Muscle layer of duodenum (tissue), 2 donors: ENCODE measurements around the gene MCRIP2.

ENCODE experiments used
- H3K27ac ChIP-seq: one replicate; pipeline ENCODE4 v1.7.0; 2013; ENCODE audit warnings: mild to moderate bottlenecking, low read length
- H3K27me3 ChIP-seq: one replicate; pipeline ENCODE4 v1.7.0; 2013; ENCODE audit warnings: low read depth, mild to moderate bottlenecking, control low read depth, low read length
- H3K36me3 ChIP-seq, 2 donors: one replicate each; pipeline ENCODE4 v1.7.0; 2013; ENCODE audit warnings: low read length in 2 of 2, control low read depth in 1 of 2, mild to moderate bottlenecking in 1 of 2; ENCODE audit not compliant: insufficient read depth in 2 of 2, control insufficient read depth in 1 of 2
- H3K4me1 ChIP-seq, 2 donors: one replicate each; pipeline ENCODE4 v1.7.0; 2013; ENCODE audit warnings: low read length in 2 of 2, mild to moderate bottlenecking in 2 of 2, control low read depth in 1 of 2, moderate library complexity in 1 of 2; ENCODE audit not compliant: insufficient read depth in 2 of 2, control insufficient read depth in 1 of 2
- H3K4me3 ChIP-seq, 2 donors: one replicate each; pipeline ENCODE4 v1.7.0; 2013; ENCODE audit warnings: low read length in 2 of 2, low read depth in 1 of 2, mild to moderate bottlenecking in 1 of 2
- H3K9me3 ChIP-seq, 2 donors: one replicate each; pipeline ENCODE4 v1.7.0; 2013; ENCODE audit warnings: low read length in 2 of 2, control low read depth in 1 of 2, mild to moderate bottlenecking in 1 of 2; ENCODE audit not compliant: control insufficient read depth in 1 of 2
- donor health status: healthy.

MCRIP2 gene

GRCh38 chr16:681746-682427 lies 40.3 kb downstream of the MCRIP2 start:
- Histone ChIP-seq H3K4me1 (peaks cover 7 to 50% of the 10 kb centered on the region in 2 donors), H3K27ac (no peak overlapping the region), H3K27me3 (no peaks in the 10 kb centered on the region), H3K9me3 (no peaks in the 10 kb centered on the region), H3K4me3 (peak overlapping the region in 1 of 2 donors; percentile 85), H3K36me3 (peaks cover 5 to 27% of the 10 kb centered on the region in 2 donors)

- H3K27me3 ChIP-seq, result no peaks in the 10 kb centered on the region
- peaks cover 7 to 50% of the 10 kb centered on the region in 2 donors for H3K4me1 ChIP-seq
- no peak overlapping the region for H3K4me3 ChIP-seq
Measured at GRCh38 chr16:682493-683395, 41.1 kb downstream of the MCRIP2 start.

GRCh38 chr16:683396-684070 lies 41.9 kb downstream of the MCRIP2 start:
- H3K36me3 ChIP-seq, result peaks cover 5 to 36% of the 10 kb centered on the region in 2 donors
- H3K4me1 ChIP-seq, result peaks cover 7 to 51% of the 10 kb centered on the region in 2 donors
- no peaks in the 10 kb centered on the region for H3K9me3 ChIP-seq
- H3K27ac ChIP-seq, result no peak overlapping the region
- H3K27me3 ChIP-seq, result no peaks in the 10 kb centered on the region
- H3K4me3 ChIP-seq, result peak overlapping the region; percentile 33 to 82

More at GRCh38 chr16:682493-683395, 41.1 kb downstream of the MCRIP2 start:
- H3K36me3 ChIP-seq, result peaks cover 5 to 34% of the 10 kb centered on the region in 2 donors
- no peak overlapping the region for H3K27ac ChIP-seq
- no peaks in the 10 kb centered on the region for H3K9me3 ChIP-seq

- Histone ChIP-seq H3K4me1 (peaks cover 8 to 55% of the 10 kb centered on the region in 2 donors), H3K4me3 (peak within 1 kb of the TSS; percentile 48 to 82), H3K9me3 (no peaks in the 10 kb centered on the region), H3K27ac (no peak within 1 kb of the TSS), H3K27me3 (no peaks in the 10 kb centered on the region), H3K36me3 (peaks cover 5 to 36% of the 10 kb centered on the region in 2 donors)
Measured at GRCh38 chr16:684071-684794, 42.6 kb downstream of the MCRIP2 start, which contains the start of gene JMJD8. Gene JMJD8 (minus strand): TSS chr16:684334. CDS start chr16:684319, 15 bp downstream.

GRCh38 chr16:684961-685696 lies 43.5 kb downstream of the MCRIP2 start:
- Histone ChIP-seq H3K9me3 (no peaks in the 10 kb centered on the region), H3K27me3 (no peaks in the 10 kb centered on the region), H3K36me3 (peaks cover 5 to 36% of the 10 kb centered on the region in 2 donors), H3K27ac (no peak overlapping the region), H3K4me1 (peaks cover 14 to 59% of the 10 kb centered on the region in 2 donors), H3K4me3 (peak overlapping the region in 1 of 2 donors; percentile 82)

GRCh38 chr16:685967-686366 lies 44.3 kb downstream of the MCRIP2 start:
- Histone ChIP-seq H3K36me3 (peaks cover 5 to 36% of the 10 kb centered on the region in 2 donors), H3K4me1 (peaks cover 14 to 63% of the 10 kb centered on the region in 2 donors), H3K27me3 (no peaks in the 10 kb centered on the region)

GRCh38 chr16:686459-687260 lies 45.0 kb downstream of the MCRIP2 start:
- Histone ChIP-seq H3K27me3 (no peaks in the 10 kb centered on the region), H3K4me1 (peaks cover 8 to 57% of the 10 kb centered on the region in 2 donors), H3K27ac (no peak overlapping the region), H3K36me3 (peaks cover 5 to 33% of the 10 kb centered on the region in 2 donors), H3K9me3 (no peaks in the 10 kb centered on the region), H3K4me3 (no peak overlapping the region)

More at GRCh38 chr16:685967-686366, 44.3 kb downstream of the MCRIP2 start:
- H3K9me3 ChIP-seq, result no peaks in the 10 kb centered on the region
- no peak overlapping the region for H3K27ac ChIP-seq
- no peak overlapping the region for H3K4me3 ChIP-seq

GRCh38 chr16:687499-687898 lies 45.9 kb downstream of the MCRIP2 start:
- H3K27me3 ChIP-seq, result peaks cover under 1% of the 10 kb centered on the region
- H3K9me3 ChIP-seq, result no peaks in the 10 kb centered on the region

GRCh38 chr16:689175-689897 lies 47.7 kb downstream of the MCRIP2 start:
- H3K9me3 ChIP-seq, result no peaks in the 10 kb centered on the region
- peak overlapping the region; percentile 91 to 96 for H3K4me3 ChIP-seq
- H3K36me3 ChIP-seq, result peaks cover 0 to 19% of the 10 kb centered on the region in 2 donors
- H3K4me1 ChIP-seq, result peaks cover 7 to 43% of the 10 kb centered on the region in 2 donors
- peak overlapping the region; percentile 79 for H3K27ac ChIP-seq
- H3K27me3 ChIP-seq, result peaks cover 11% of the 10 kb centered on the region

More at GRCh38 chr16:687499-687898, 45.9 kb downstream of the MCRIP2 start:
- peaks cover 7 to 49% of the 10 kb centered on the region in 2 donors for H3K4me1 ChIP-seq
- H3K27ac ChIP-seq, result no peak overlapping the region
- H3K4me3 ChIP-seq, result no peak overlapping the region
- peaks cover 2 to 24% of the 10 kb centered on the region in 2 donors for H3K36me3 ChIP-seq
